ENCODE measurements around the gene MEN1.

DNA sequence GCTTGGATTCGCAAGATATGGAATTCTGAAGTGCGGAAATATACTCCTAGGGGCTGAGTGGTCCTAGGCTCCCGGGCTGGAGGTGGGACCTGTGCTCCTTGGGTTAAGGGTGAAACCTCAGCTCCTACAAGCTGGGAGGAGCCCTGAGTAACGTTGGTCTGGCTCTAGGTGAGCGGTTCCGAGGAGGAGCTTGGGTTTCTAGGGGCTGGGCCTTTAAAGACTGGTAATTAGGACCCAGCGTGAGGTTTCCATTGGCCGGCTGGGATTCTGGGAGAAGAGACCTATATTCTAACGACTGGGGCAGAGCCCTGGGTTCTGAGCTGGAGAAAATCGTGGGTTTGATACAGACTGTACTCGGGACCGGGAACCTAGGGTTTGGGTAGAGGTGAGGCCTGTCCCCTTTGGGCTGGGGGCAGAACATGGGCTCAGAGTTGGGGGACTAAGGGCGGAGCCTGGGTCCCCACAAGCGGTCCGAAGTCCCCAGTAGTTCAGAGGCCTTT is 6.5 kb downstream of the MEN1 start:
- TF ChIP-seq, protein P1, sequence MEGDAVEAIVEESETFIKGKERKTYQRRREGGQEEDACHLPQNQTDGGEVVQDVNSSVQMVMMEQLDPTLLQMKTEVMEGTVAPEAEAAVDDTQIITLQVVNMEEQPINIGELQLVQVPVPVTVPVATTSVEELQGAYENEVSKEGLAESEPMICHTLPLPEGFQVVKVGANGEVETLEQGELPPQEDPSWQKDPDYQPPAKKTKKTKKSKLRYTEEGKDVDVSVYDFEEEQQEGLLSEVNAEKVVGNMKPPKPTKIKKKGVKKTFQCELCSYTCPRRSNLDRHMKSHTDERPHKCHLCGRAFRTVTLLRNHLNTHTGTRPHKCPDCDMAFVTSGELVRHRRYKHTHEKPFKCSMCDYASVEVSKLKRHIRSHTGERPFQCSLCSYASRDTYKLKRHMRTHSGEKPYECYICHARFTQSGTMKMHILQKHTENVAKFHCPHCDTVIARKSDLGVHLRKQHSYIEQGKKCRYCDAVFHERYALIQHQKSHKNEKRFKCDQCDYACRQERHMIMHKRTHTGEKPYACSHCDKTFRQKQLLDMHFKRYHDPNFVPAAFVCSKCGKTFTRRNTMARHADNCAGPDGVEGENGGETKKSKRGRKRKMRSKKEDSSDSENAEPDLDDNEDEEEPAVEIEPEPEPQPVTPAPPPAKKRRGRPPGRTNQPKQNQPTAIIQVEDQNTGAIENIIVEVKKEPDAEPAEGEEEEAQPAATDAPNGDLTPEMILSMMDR (IDR thresholded peaks at IDR 0.05): no peak
- TF ChIP-seq ZFX (IDR thresholded peaks at IDR 0.05; ENCODE audit: borderline replicate concordance): no peak
